Stimulated activated CD4-positive, alpha-beta T cell treated with anti-CD3 and anti-CD28 coated beads, Interleukin-15, amount 100 ng/mL, for 48 hours (primary cell): ENCODE measurements around the gene RIN1.
A peak's percentile ranks its signal among the peaks of the same experiment; 100 is the strongest.
"Not testable (repeated sequence)": the region's sequence is repeated elsewhere in the genome, so short reads cannot be mapped to it uniquely, and the experiment has no call there.

Source experiments
- DNase-seq, 2 donors: peaks; one replicate each; pipeline ENCODE4 v3.0.0-alpha.2; 2020; ENCODE audit warnings: low read depth in 2 of 2

The RIN1 gene

GRCh38 chr11:66336234-66337102 is at the start of gene RIN1:
Gene RIN1, minus strand, starts transcription at chr11:66336434. Its CDS starts 32 bp downstream, at chr11:66336402.
- peak in 1 of 2 donors; percentile 63 for DNase-seq

GRCh38 chr11:66384316-66384715 is 48.1 kb upstream of the RIN1 start:
- DNase-seq, result not testable (repeated sequence)

- DNase-seq, result not testable (repeated sequence)
Observed at GRCh38 chr11:66380264-66380663, 44.0 kb upstream of the RIN1 start.

GRCh38 chr11:66373690-66374287 is 37.6 kb upstream of the RIN1 start:
- DNase-seq, result not testable (repeated sequence)

- DNase-seq, result no peak
Observed at GRCh38 chr11:66373265-66373664, 37.0 kb upstream of the RIN1 start.

GRCh38 chr11:66371627-66372415 is 35.6 kb upstream of the RIN1 start, which contains the start of gene SLC29A2:
Gene SLC29A2, minus strand, starts transcription at chr11:66371760. Its CDS starts 169 bp downstream, at chr11:66371591.
- DNase-seq, result peak; percentile 62 to 83

GRCh38 chr11:66369073-66369894 is 33.0 kb upstream of the RIN1 start:
- no peak for DNase-seq

GRCh38 chr11:66368484-66368883 is 32.2 kb upstream of the RIN1 start:
- no peak for DNase-seq

GRCh38 chr11:66367561-66368312 is 31.5 kb upstream of the RIN1 start:
- DNase-seq, result no peak

- DNase-seq, result no peak
Observed at GRCh38 chr11:66366844-66367477, 30.7 kb upstream of the RIN1 start.

- no peak for DNase-seq
Observed at GRCh38 chr11:66365711-66366619, 29.7 kb upstream of the RIN1 start.

- no peak for DNase-seq
Observed at GRCh38 chr11:66365166-66365565, 28.9 kb upstream of the RIN1 start.

- peak; percentile 61 to 77 for DNase-seq
Observed at GRCh38 chr11:66363805-66364535, 27.7 kb upstream of the RIN1 start.

GRCh38 chr11:66363187-66363601 is 27.0 kb upstream of the RIN1 start:
- DNase-seq, result no peak

- DNase-seq, result no peak
Observed at GRCh38 chr11:66362481-66363147, 26.4 kb upstream of the RIN1 start.

- DNase-seq, result no peak
Observed at GRCh38 chr11:66361502-66361941, 25.3 kb upstream of the RIN1 start.

- no peak for DNase-seq
Observed at GRCh38 chr11:66360406-66361073, 24.3 kb upstream of the RIN1 start.
